ENCODE results near the gene CTXN1.

GRCh38 chr19:7959211-7959610 is 33.3 kb upstream of the CTXN1 start:
- TF ChIP-seq, protein P1, sequence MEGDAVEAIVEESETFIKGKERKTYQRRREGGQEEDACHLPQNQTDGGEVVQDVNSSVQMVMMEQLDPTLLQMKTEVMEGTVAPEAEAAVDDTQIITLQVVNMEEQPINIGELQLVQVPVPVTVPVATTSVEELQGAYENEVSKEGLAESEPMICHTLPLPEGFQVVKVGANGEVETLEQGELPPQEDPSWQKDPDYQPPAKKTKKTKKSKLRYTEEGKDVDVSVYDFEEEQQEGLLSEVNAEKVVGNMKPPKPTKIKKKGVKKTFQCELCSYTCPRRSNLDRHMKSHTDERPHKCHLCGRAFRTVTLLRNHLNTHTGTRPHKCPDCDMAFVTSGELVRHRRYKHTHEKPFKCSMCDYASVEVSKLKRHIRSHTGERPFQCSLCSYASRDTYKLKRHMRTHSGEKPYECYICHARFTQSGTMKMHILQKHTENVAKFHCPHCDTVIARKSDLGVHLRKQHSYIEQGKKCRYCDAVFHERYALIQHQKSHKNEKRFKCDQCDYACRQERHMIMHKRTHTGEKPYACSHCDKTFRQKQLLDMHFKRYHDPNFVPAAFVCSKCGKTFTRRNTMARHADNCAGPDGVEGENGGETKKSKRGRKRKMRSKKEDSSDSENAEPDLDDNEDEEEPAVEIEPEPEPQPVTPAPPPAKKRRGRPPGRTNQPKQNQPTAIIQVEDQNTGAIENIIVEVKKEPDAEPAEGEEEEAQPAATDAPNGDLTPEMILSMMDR (IDR thresholded peaks at IDR 0.05) = no peak
- TF ChIP-seq ZFX (IDR thresholded peaks at IDR 0.05; ENCODE audit: borderline replicate concordance) = no peak
